ENCODE measurements around the gene OLFML2B.

GRCh38 chr1:161954466-161954865 lies 69.2 kb downstream of the OLFML2B start:
- TF ChIP-seq, protein P1, sequence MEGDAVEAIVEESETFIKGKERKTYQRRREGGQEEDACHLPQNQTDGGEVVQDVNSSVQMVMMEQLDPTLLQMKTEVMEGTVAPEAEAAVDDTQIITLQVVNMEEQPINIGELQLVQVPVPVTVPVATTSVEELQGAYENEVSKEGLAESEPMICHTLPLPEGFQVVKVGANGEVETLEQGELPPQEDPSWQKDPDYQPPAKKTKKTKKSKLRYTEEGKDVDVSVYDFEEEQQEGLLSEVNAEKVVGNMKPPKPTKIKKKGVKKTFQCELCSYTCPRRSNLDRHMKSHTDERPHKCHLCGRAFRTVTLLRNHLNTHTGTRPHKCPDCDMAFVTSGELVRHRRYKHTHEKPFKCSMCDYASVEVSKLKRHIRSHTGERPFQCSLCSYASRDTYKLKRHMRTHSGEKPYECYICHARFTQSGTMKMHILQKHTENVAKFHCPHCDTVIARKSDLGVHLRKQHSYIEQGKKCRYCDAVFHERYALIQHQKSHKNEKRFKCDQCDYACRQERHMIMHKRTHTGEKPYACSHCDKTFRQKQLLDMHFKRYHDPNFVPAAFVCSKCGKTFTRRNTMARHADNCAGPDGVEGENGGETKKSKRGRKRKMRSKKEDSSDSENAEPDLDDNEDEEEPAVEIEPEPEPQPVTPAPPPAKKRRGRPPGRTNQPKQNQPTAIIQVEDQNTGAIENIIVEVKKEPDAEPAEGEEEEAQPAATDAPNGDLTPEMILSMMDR (IDR thresholded peaks at IDR 0.05): no peak
- TF ChIP-seq EP300 (IDR thresholded peaks at IDR 0.05) (no peak), RAD21 (conservative IDR thresholded peaks at IDR 0.05 in 1 of 2, IDR thresholded peaks at IDR 0.05 in 1 of 2) (no peak), HDAC2 (IDR thresholded peaks at IDR 0.05) (no peak), POLR2AphosphoS2 (conservative IDR thresholded peaks at IDR 0.05; ENCODE audit: low read length) (no peak), POLR2A (IDR thresholded peaks at IDR 0.05; ENCODE audit: low read length) (no peak), MAX (IDR thresholded peaks at IDR 0.05) (no peak), RCOR1 (IDR thresholded peaks at IDR 0.05; ENCODE audit: low read depth, low read length) (no peak)
